ENCODE measurements around the gene FGD5.

The FGD5 gene

GRCh38 chr3:14824646-14825045 lies 5.9 kb downstream of the FGD5 start:
- DNase-seq (ENCODE audit: low read depth, low spot score): no peak

GRCh38 chr3:14826069-14826468 lies 7.3 kb downstream of the FGD5 start:
- DNase-seq (ENCODE audit: low read depth, low spot score): no peak

- no peak for DNase-seq (ENCODE audit: low read depth, low spot score)
Observed at GRCh38 chr3:14827776-14828175, 9.0 kb downstream of the FGD5 start.

- no peak for DNase-seq (ENCODE audit: low read depth, low spot score)
Observed at GRCh38 chr3:14829811-14830210, 11.0 kb downstream of the FGD5 start.

GRCh38 chr3:14831916-14832450 lies 13.2 kb downstream of the FGD5 start:
- no peak for DNase-seq (ENCODE audit: low read depth, low spot score)

GRCh38 chr3:14832975-14833722 lies 14.4 kb downstream of the FGD5 start:
- DNase-seq (ENCODE audit: low read depth, low spot score): no peak

GRCh38 chr3:14834121-14834520 lies 15.4 kb downstream of the FGD5 start:
- no peak for DNase-seq (ENCODE audit: low read depth, low spot score)

- DNase-seq (ENCODE audit: low read depth, low spot score): no peak
Observed at GRCh38 chr3:14834807-14835466, 16.2 kb downstream of the FGD5 start.

GRCh38 chr3:14836049-14836468 lies 17.3 kb downstream of the FGD5 start:
- DNase-seq (ENCODE audit: low read depth, low spot score): no peak

GRCh38 chr3:14837186-14837877 lies 18.6 kb downstream of the FGD5 start:
- no peak for DNase-seq (ENCODE audit: low read depth, low spot score)

- DNase-seq (ENCODE audit: low read depth, low spot score): no peak
Observed at GRCh38 chr3:14837878-14838258, 19.1 kb downstream of the FGD5 start.

- no peak for DNase-seq (ENCODE audit: low read depth, low spot score)
Observed at GRCh38 chr3:14839236-14839635, 20.5 kb downstream of the FGD5 start.

- no peak for DNase-seq (ENCODE audit: low read depth, low spot score)
Observed at GRCh38 chr3:14841836-14842235, 23.1 kb downstream of the FGD5 start.

GRCh38 chr3:14842277-14842676 lies 23.5 kb downstream of the FGD5 start:
- DNase-seq (ENCODE audit: low read depth, low spot score): no peak

GRCh38 chr3:14843321-14843720 lies 24.6 kb downstream of the FGD5 start:
- DNase-seq (ENCODE audit: low read depth, low spot score): no peak

GRCh38 chr3:14844386-14845170 lies 25.8 kb downstream of the FGD5 start:
- no peak for DNase-seq (ENCODE audit: low read depth, low spot score)

GRCh38 chr3:14845180-14845579 lies 26.4 kb downstream of the FGD5 start:
- no peak for DNase-seq (ENCODE audit: low read depth, low spot score)

- DNase-seq (ENCODE audit: low read depth, low spot score): no peak
Observed at GRCh38 chr3:14845826-14846225, 27.1 kb downstream of the FGD5 start.

- no peak for DNase-seq (ENCODE audit: low read depth, low spot score)
Observed at GRCh38 chr3:14846226-14846880, 27.6 kb downstream of the FGD5 start.

- DNase-seq (ENCODE audit: low read depth, low spot score): no peak
Observed at GRCh38 chr3:14847613-14848541, 29.1 kb downstream of the FGD5 start.

Measured in activated naive CD8-positive, alpha-beta T cell treated with anti-CD3 and anti-CD28 coated beads, Interleukin-2, amount 50 U/mL, for 16 hours (primary cell).